Left renal cortex interstitium (tissue), 4 donors: ENCODE data around the gene MYEF2. TPM values are rescaled to one million over a fixed set of nuclear protein-coding genes. Genes with fewer than 3 reads are reported as not detected.

Experiments used
- DNase-seq, 4 donors: peaks; one replicate each; pipeline ENCODE4 v3.0.0-alpha.2; 2013; ENCODE audit warnings: low read depth in 4 of 4, low spot score in 2 of 4, missing footprints in 1 of 4
- polyA plus RNA-seq, 4 donors: library from polyadenylated mRNA; unstranded; fragments of 120-200 nt; gene quantifications; one replicate each; pipeline ENCODE4 v1.2.1, GENCODE V29; 2013; ENCODE audit not compliant: insufficient read length in 4 of 4

MYEF2 gene
- polyA plus RNA-seq, 4 donors: 70.1 to 150 (median 100) TPM

DNA sequence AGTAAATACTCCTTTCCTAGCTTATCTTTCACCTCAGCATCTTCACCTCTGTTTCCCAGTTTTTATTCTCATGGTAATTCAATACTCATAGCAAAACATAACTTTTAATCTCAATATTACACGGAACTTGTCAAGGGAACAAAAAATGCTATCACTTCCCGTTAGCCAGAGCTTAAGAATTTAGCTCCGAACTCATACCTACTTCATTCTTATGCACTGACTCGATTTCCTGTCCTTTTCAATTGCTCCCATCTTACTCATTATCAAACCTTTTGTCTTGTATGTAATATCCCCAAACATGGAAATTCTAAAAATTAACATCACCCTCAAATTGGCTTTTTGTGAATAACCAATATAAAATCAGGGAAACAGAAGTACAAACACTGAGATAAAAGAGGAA is 28.2 kb downstream of the MYEF2 start:
- DNase-seq: no peak

DNA sequence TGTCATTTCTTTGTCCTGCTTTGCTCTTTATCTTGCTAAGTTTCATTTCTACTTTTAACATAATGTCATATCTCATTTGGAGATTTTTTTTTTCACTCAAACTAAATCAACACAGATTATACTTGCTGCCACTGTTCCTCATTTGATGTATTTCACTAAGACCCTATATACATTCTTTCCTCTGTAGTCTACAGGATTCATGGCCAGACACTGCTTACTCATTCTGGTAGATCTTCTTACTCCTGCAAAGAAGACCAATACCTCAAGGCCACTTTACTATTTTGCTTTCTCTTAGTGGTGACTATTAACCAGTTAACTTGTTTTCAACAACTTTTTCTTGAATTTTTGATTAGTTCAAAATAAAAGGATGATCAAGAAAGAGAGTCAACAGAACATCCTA is 30.7 kb downstream of the MYEF2 start:
- DNase-seq: no peak

DNA sequence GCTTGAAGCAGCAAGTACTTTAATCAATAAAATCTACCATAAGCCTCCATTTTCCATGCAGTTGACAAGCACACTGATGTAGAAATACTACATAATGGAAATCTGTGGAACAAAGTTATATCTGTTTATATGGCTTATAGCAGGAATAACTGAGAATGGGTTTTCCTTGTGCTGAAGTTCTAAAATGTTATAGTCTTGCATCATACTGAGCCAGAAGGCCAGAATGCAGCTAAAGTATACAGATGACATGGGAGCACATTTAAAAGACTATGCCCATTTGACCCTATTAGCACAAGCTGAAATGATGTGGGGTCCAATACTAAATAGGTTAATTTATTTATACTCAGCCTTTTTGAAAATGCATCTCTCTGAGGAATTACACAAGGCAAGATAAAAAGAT is 32.2 kb downstream of the MYEF2 start:
- DNase-seq: no peak

DNA sequence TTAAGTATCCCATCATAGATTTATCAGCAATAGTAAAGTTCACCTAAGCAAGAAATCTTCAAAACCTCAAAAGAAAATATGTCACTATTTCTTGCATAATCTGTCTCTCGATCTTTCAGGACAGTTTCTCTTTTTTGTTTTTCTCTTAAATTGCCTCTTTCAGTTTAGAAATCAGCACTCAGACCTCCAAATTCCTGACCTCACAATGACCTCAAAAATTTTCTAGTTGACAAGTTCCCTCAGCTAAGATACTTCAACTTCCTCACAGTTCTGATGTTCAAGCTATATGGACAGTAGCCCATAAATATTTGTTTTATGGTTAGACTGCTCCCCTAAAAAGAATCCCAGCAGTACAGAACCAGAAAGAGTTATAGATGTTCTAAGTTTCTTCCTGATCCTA is 33.2 kb downstream of the MYEF2 start:
- DNase-seq: no peak

DNA sequence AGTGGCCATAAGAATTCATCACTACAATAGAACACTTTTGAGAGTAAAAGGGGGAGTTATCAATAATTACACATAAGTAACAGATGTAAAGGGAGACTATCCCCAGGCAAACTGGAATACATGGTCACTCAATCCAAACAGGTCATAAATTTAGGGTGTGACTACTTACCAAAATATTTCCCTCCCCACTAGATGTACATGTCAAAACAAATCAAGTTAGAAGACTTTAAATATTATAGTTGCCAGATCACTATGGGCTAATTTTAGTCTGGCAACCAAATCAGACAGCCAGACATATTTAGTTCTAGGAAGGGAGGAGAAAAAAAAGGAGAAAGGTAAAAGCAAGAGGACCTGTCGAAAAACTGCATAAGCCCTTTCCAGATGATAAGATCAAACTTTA is 34.2 kb downstream of the MYEF2 start:
- no peak for DNase-seq

DNA sequence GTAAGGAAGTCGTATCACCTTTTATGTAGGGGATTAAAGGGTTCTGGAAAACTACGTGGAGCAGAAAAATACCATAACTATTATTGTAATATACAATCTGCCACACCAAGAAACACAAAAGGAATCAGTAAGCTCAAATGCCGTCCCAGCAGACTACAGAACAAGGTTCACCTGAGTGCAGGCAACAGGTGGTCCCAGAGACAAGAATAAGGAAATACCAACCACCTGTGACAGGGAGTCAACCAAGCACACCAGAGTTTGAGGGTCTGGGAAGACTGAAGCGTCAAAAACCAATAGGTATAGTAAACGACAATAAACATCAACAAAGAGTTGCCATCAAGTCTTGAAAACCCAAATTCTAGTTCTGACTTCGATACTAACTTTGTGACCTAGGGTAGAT is 45.2 kb downstream of the MYEF2 start:
- DNase-seq: no peak

DNA sequence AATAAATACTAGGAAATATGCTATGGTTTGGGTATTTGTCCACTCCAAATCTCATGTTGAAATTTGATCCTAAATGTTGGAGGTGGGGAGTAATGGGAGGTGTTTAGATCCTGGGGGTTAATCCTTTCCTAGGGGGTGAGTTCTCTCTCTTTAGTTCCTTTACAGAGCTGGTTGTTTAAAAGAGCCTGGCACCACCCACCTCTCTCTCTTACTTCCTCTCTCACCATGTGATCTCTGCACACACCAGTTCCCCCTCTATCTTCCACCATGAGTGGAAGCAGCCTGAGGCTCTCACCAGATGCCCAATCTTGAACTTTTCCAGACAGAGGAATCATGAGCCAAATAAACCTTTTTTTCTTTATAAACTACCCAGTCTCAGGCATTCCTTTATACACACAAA is 46.8 kb downstream of the MYEF2 start:
- DNase-seq: no peak

DNA sequence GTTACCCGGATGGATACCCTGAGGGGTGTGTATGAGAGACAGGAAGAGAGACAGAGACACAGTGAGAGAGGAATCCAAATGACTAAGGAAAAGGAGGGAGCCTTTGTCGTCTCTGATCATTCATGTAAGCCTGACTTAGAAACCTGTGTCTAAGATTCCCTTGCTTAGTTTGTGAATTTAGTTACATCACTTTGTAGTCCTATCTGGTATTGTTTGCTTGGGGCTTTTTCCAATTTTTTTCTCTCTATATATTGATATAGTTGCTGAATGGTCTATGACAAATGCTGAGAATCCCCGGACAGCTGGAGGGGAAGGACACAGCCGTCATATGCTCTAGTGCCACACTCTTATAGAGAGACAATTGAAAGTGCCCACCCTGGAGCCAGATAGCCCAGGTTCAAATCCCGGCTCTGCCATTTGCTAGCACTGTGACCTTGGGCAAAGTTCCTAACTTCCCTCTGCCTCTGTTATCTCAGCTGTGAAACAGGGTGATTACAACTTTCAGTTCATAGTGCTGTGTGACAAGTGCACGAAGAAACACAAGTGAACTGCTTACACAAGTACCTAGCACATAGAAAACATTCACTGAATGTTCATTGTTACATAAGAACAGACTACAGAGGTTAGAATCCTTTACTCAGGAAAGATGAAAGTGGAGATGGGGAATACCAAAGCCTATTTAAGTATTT is 51.3 kb downstream of the MYEF2 start:
- DNase-seq: no peak

DNA sequence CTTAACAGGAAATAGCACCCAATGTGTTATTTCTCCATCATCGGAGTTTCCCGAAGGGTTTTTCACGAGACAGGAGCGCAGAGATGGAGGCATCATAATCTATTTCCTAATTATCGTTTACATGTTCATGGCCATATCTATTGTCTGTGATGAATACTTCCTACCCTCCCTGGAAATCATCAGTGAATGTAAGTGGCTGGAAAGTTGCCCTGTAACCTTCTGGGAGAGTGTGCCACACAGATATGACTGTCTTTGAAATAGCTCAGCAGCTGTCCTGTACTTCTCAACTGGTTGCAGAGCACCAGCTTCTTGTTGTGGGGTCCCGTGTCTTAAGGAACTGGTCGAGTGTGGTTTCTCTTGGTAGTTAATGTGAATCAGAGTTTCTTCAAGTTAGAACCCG is 56.2 kb downstream of the MYEF2 start:
- DNase-seq: no peak

DNA sequence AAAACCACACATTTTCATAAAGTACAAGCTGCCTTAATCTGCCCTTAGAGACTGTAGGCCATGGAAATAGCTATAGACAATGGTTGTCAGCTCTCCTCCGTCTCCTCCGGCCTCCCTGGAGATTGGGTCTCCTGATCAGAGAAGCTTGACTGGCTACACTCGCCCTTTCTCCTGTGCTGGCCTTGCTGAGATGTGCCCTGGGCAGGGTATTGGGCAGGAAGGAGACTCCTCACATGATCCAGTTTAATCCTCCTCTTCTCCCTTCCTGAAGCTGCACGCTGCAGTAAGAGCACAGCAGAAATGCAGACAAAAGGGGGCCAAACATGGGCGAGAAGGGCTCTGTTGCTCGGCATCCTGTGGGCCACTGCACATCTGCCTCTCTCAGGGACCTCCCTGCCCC is 57.4 kb downstream of the MYEF2 start, which contains the start of gene SLC24A5:
Gene SLC24A5, plus strand, starts transcription at position 246 of the 400 bp plus-strand sequence. Its CDS starts 55 bp downstream, at position 301.
- no peak for DNase-seq

DNA sequence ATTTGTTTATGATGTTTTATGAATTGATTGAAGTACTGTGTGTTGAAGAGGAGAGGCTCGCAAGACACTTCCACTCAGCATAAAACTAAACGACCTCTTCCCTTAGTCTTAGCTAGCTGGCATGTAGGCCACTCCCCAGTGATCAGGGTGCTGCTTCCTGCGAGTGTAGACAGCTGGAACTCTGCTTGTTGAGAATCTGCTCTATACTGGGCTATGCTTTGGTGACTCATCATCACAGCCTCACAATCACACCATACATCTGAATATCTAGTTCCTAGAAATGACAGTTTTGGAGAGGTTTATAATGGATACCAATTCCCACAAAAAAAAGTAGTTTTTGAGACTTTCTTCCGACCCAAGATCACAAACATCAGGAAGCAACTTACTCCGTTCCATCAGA is 58.8 kb downstream of the MYEF2 start:
- no peak for DNase-seq

DNA sequence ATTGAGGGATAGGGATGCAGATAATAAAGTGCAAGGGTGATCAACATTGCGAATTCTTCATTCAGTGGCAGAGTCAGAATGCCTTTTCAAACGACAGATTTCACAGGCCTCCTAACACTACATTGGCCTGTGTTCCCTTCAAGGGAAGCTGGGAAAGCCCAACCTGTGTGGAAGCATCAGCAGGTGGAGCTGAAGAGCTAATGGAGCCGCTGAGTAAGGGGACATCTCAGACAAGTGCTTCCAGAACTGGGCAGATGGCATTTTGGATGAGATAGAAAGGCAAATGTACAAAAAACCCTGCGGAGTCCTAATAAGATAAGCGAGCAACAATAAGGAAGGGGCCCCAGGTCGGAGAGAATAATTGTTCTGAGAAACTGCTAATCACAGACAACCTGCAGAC is 65.9 kb downstream of the MYEF2 start:
- peak in 1 of 4 donors; percentile 29 for DNase-seq

DNA sequence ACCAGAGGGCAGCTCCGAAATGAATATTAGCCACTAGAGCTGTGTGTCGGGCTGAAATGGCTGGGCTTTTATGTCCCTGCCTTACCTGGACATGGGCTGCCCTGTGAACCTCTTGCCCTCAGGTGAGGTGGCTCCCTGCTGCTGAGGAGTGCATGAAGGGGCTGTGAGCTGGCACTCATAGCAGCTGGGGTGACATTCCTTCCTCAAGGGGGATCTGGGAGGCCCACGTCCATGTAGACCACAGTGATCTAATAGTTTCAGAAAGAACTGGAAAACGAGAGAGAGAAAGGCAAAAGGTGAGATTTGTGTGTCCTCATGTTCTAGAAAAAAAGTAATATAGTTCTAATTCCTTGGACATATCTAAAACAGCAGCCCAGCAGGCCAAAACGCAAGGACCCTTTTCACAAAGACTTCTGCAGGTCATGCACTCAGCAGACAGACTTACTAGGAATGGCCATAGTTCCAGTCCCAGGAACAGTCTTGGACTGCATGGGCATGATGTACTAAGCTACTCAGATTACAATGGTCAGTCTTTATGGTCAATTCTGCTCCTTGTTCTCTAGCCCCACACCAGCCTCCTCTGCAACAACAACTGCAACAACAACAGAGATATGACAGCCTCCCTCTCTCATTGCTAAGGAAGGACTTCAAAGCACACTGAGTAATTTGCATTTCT is 68.1 kb downstream of the MYEF2 start:
- DNase-seq: no peak

DNA sequence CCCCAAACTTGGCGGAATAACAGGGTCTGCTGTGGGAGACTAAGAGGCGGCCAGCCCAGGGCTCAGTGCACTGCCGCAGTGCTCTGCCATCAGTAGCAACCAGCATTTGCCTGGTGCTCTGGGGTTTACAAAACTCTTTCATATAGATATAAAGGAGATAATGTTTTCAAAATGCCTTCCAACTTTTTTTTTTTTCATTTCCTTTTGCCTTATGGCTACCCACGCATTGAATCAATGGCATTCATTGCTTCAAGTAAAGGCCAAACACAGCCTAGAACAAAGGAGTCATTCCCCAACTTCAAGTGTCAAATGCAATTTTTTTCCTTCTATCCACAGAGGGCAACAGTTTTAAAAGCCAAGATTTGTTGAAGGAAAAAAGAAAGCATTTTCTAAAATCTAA is 68.9 kb downstream of the MYEF2 start:
- no peak for DNase-seq

DNA sequence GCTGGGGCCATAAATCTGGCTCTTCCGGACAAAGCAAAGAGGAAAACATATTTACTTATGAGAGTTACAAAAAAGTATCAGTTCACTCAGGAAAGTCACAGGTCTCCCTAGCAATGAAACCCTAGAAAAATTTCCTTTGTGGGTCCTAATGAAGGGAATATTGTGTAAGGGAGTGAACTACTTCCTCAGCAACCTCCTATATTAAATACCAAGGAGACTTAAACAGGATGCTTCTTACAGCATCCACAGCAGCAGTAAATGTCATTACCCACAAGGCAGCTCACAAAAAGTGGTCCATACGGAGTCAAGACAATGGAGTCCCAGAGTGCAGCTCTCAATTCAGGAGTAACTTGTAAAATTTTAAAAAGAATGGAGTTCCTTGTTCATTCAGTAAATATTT is 72.2 kb downstream of the MYEF2 start:
- no peak for DNase-seq

DNA sequence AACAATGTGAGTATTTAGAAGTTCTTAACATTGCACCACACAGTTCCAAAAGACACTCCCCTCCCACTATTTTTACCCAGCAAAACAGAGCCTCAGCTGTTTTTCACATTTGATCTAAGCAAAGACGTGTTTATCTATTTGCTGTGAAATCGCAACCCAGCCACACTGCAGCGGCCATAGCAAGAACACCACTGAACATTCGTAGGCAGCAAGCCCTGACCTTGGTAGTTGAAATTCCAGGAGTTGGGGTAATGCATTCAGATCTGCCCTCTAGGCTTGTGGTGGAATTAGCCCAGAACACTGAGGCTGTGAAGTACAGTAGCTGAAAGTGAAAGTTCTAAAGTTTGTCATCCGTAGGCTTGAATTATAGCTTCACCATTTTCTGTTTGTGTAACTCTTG is 74.4 kb downstream of the MYEF2 start:
- DNase-seq: no peak

DNA sequence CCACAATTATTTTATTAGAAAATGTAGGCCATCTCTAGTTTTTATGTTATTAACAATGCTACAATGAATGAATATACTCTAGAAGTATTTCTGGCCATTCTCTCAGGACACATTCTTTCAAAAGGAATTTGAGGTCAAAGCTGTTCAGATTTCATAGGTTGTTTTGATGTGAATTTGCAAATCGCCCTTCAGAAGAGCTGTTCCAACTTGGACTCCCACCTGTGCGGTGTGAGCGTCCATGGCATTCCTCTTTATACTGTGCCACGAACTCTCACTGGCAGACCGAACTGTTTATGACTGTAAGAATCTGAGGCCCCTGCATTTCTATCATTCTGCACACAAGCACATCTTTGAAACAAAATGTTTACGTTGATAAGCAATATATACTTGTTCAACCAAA is 75.9 kb downstream of the MYEF2 start:
- DNase-seq: no peak

DNA sequence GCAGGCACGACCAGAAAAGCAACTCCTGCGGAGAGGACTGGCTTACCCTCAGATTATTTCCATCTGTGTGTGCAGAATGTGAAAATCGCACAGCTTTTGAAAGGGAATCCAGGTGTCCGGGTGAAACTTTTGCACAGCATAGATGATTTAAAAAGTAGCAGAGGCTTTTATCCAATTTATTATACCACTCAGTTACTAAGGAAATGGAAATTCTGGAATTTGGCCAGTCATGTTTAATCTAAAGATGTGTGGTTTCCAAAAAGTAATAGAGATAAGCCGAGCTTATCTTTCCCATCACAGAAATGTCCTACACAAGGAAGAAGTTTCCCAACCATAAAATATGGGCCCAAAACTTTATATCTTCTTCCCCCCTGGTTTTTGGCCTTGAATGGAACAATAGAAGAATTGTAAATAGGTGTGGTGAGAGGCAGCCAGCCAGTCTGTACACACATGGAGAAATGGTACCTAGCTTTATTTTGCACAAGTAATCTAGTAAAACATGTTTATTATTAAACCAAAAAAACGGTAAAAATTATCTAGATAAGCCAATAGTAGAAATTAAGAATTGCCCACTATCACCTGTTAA is 76.6 kb downstream of the MYEF2 start:
- no peak for DNase-seq

DNA sequence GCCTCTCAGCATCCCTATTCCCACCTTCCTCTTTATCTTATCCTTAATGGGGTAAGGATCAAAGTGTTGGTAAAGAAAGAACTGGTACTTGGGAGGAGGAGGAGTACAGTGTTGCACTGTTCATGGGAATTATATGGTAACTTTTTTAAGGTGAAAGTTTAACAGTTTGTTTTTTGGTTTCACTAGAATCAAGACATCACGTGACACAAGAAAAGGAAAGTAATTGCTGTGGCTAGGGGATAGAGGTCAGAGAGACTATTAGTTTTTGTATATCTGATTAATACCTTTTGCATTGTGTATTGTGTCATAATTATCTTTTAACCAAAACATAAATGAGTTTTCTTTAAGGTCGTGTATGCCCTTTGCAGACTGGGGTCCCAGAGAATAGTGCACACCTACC is 80.8 kb downstream of the MYEF2 start:
- no peak for DNase-seq

DNA sequence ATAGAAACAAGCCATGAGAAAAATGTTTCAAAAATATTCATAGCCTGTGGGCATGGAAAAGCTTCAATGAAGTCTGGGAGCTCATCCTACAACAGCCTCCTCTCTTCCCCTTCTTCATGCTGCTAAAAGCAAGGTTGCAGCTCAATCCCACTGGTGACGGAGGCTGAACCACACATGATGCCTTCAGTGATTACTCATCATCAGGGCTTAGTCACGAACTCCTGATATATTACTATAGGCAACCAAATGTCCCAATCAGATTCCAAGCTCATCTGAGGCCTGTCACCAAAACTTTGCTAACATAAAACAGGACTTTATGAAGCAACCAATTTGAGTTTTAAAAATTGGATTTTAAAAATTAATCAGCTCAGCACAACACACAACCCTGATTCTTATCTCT is 81.3 kb downstream of the MYEF2 start:
- no peak for DNase-seq

DNA sequence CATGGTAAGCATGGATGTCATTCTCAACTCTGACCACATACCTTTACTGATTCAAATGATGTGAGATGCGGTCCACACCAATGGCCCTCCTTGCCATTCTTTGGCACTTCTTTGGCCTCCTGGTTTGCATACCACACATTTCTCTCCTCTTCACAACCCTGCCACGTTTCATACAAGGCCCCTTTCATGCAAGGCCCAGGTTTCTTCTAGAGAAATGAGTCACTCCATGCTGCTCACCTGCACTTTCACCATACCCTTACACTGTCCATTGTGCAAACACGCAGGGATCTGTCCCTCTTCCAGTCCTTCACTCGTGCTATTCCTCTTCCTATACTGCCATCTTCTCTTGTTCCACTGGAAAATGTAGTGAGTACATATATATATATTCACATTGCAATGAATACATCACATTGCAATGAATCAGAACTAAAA is 81.7 kb downstream of the MYEF2 start:
- DNase-seq: no peak

DNA sequence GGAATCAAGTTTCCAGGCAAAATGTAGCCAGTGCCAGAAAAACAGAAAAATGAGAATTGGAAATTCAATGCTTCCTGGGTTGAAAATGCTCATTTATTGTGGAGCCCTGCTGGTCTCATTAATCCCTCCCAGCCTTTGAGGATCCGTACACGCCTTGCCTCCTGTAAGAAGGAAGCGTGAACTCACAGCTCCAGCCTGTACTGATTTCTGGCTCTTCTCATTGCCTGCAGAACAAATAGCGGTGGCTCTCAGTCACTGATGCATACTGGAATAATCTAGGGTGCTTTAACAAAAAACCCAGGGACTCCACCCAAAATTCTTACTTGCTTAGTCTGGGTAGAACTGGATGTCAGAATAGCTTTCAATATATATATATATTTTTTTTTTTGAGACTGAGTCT is 86.6 kb downstream of the MYEF2 start:
- no peak for DNase-seq
